NCI-H2107 treated with DMSO at 0.1 percent for 48 hours (cell line): Measurements from ENCODE around the gene BDKRB2.

Source experiments
- DNase-seq: peaks from one replicate; lab custom pipeline; 2025; ENCODE audit not compliant: unreplicated experiment; lab: John Stamatoyannopoulos, UW

Gene BDKRB2

GRCh38 chr14:96197969-96198368 is 6.7 kb upstream of the BDKRB2 start:
- DNase-seq: no peak

- no peak for DNase-seq
These were observed 6.1 kb upstream of the BDKRB2 start for GRCh38 chr14:96198430-96199130.

- no peak for DNase-seq
These were observed 3.5 kb upstream of the BDKRB2 start for GRCh38 chr14:96201157-96201556.

- no peak for DNase-seq
These were observed 2.7 kb upstream of the BDKRB2 start for GRCh38 chr14:96201965-96202364.

- DNase-seq: no peak
These were observed 2.1 kb upstream of the BDKRB2 start for GRCh38 chr14:96202441-96203094.

GRCh38 chr14:96203116-96203515 is 1.5 kb upstream of the BDKRB2 start:
- DNase-seq: no peak

GRCh38 chr14:96203635-96204034 is 1.0 kb upstream of the BDKRB2 start:
- DNase-seq: no peak

- DNase-seq: no peak
These were observed 679 bp downstream of the BDKRB2 start for GRCh38 chr14:96205059-96205977.

GRCh38 chr14:96205978-96206360 is 1.3 kb downstream of the BDKRB2 start:
- DNase-seq: no peak

- DNase-seq: no peak
These were observed 1.8 kb downstream of the BDKRB2 start for GRCh38 chr14:96206461-96206860.

- DNase-seq: no peak
These were observed 3.0 kb downstream of the BDKRB2 start for GRCh38 chr14:96207686-96208085.

- no peak for DNase-seq
These were observed 4.1 kb downstream of the BDKRB2 start for GRCh38 chr14:96208739-96209138.

- no peak for DNase-seq
These were observed 7.5 kb downstream of the BDKRB2 start for GRCh38 chr14:96212140-96212539.

GRCh38 chr14:96212896-96213295 is 8.3 kb downstream of the BDKRB2 start:
- DNase-seq: no peak

GRCh38 chr14:96213871-96214465 is 9.3 kb downstream of the BDKRB2 start:
- DNase-seq: no peak

- DNase-seq: no peak
These were observed 10.2 kb downstream of the BDKRB2 start for GRCh38 chr14:96214793-96215192.

GRCh38 chr14:96215452-96216244 is 11.0 kb downstream of the BDKRB2 start:
- no peak for DNase-seq

GRCh38 chr14:96216627-96217026 is 12.0 kb downstream of the BDKRB2 start:
- DNase-seq: no peak

GRCh38 chr14:96217376-96217913 is 12.8 kb downstream of the BDKRB2 start:
- DNase-seq: no peak

GRCh38 chr14:96221109-96221650 is 16.5 kb downstream of the BDKRB2 start:
- DNase-seq: no peak
